WTC11 (cell line): ENCODE data around the gene KATNBL1. TPM values are rescaled to one million over a fixed set of nuclear protein-coding genes. Genes with fewer than 3 reads are reported as not detected.

Source experiments
- ATAC-seq: fragments of 200-7000 bp; cut with Tn5 transposase; 2 replicates; pipeline ENCODE4 v1.10.0; 2021; ENCODE audit warnings: mild to moderate bottlenecking, moderate library complexity
- CTCF ChIA-PET: fragments of 300-600 bp; sonication (Branson Sonifier 250); formaldehyde crosslinking; loops from one replicate; lab custom pipeline; 2021; ENCODE audit warnings: antibody characterized with exemption; lab: Charles Lee
- POLR2A ChIA-PET: fragments of 350-600 bp; sonication (Branson Sonifier 250); formaldehyde crosslinking; loops from one replicate; lab custom pipeline; 2021; ENCODE audit warnings: antibody characterized with exemption; lab: Charles Lee
- DNase-seq: peaks from one replicate; pipeline ENCODE4 v3.0.0; 2021; ENCODE audit warnings: low spot score
- H3K27ac Mint-ChIP-seq: 2 replicates; pipeline ENCODE4 v1.8.0; 2021; ENCODE audit warnings: mixed read lengths
- H3K27me3 Mint-ChIP-seq: 2 replicates; pipeline ENCODE4 v1.8.0; 2021; ENCODE audit warnings: low read depth, mild to moderate bottlenecking, moderate library complexity, mixed read lengths
- H3K36me3 Mint-ChIP-seq: 2 replicates; pipeline ENCODE4 v1.8.0; 2021; ENCODE audit warnings: mixed read lengths
- H3K4me1 Mint-ChIP-seq: 2 replicates; pipeline ENCODE4 v1.8.0; 2022; ENCODE audit warnings: mixed read lengths
- H3K4me3 Mint-ChIP-seq: 2 replicates; pipeline ENCODE4 v1.8.0; 2021; ENCODE audit warnings: mild to moderate bottlenecking, moderate library complexity, mixed read lengths
- H3K9me3 Mint-ChIP-seq: 2 replicates; pipeline ENCODE4 v1.8.0; 2021; ENCODE audit warnings: mixed read lengths
- ATF1 ChIP-seq: sonication (generic); formaldehyde crosslinking; IDR thresholded peaks from 2 replicates; pipeline ENCODE4 v1.8.1; 2023; ENCODE audit warnings: mild to moderate bottlenecking, moderate library complexity, missing genetic modification reagents
- FOXJ3 ChIP-seq: sonication (generic); formaldehyde crosslinking; IDR thresholded peaks from 2 replicates; pipeline ENCODE4 v1.9.0; 2021; ENCODE audit warnings: missing genetic modification reagents, mild to moderate bottlenecking, borderline replicate concordance
- MXD4 ChIP-seq: fragments of 250-450 bp; sonication (Bioruptor Pico); IDR thresholded peaks from 2 replicates; pipeline ENCODE4 v1.8.0; 2021; ENCODE audit warnings: mild to moderate bottlenecking, moderate library complexity, borderline replicate concordance
- MYBL2 ChIP-seq: sonication (generic); formaldehyde crosslinking; IDR thresholded peaks from 2 replicates; pipeline ENCODE4 v1.8.1; 2023; ENCODE audit warnings: mild to moderate bottlenecking, moderate library complexity, missing genetic modification reagents
- NR3C1 ChIP-seq: sonication (generic); formaldehyde crosslinking; conservative IDR thresholded peaks from 2 replicates; pipeline ENCODE4 v1.8.1; 2023; ENCODE audit warnings: low read depth, mild to moderate bottlenecking, missing genetic modification reagents
- SMAD4 ChIP-seq: sonication (generic); formaldehyde crosslinking; IDR thresholded peaks from 2 replicates; pipeline ENCODE4 v1.8.0; 2022; ENCODE audit warnings: mild to moderate bottlenecking, missing genetic modification reagents
- TP53 ChIP-seq: sonication (generic); formaldehyde crosslinking; IDR thresholded peaks from 2 replicates; pipeline ENCODE4 v1.8.1; 2023; ENCODE audit warnings: mild to moderate bottlenecking, missing genetic modification reagents
- total RNA-seq: library from RNA; stranded (reverse); gene quantifications from 3 replicates; pipeline ENCODE4 v1.2.3, GENCODE V29; 2021
- TF ChIP-seq, protein P1 (sequence below): fragments of 200-600 bp; IDR thresholded peaks from 2 replicates; pipeline ENCODE4 v1.8.0; 2022; ENCODE audit warnings: antibody characterized with exemption
- TF ChIP-seq, protein P2 (sequence below): sonication (generic); formaldehyde crosslinking; IDR thresholded peaks from 2 replicates; pipeline ENCODE4 v1.8.1; 2022; ENCODE audit warnings: low read depth, mild to moderate bottlenecking, moderate library complexity, missing genetic modification reagents, borderline replicate concordance
- TF ChIP-seq, protein P3 (sequence below): sonication (generic); formaldehyde crosslinking; IDR thresholded peaks from 2 replicates; pipeline ENCODE4 v1.8.1; 2023; ENCODE audit warnings: mild to moderate bottlenecking, missing genetic modification reagents, borderline replicate concordance
- TF ChIP-seq, protein P4 (sequence below): sonication (generic); formaldehyde crosslinking; IDR thresholded peaks from 2 replicates; pipeline ENCODE4 v1.8.1; 2023; ENCODE audit warnings: mild to moderate bottlenecking, missing genetic modification reagents, moderate library complexity

Gene KATNBL1
- total RNA-seq, 1 experiment from 2014 or later, result 45.8 TPM

DNA sequence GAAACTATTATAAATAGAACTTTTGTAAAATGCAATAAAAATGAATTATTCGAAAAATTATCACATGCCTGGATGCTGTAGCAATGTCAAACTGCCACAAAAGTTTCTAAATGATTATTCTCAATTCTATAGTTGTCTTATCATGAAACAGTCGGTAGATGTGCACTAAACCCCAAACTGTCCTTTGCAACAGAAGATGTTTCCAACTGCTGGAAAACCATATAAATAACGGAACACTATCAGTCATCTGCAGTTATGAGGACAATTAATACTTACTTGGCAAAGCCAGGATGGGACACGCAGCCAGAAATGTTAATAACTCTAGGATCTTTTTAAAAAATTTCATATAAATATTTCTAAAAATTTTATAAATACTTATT, 32.4 kb upstream of the KATNBL1 start:
- ATAC-seq, result no peak
- CTCF ChIA-PET, result interaction anchor here (0.8 to 2.2 kb wide), 6 partner anchors 20 to 346 kb away, joined by 3 to 8 read pairs (median 4); partner anchors contain the start of gene SLC12A6

DNA sequence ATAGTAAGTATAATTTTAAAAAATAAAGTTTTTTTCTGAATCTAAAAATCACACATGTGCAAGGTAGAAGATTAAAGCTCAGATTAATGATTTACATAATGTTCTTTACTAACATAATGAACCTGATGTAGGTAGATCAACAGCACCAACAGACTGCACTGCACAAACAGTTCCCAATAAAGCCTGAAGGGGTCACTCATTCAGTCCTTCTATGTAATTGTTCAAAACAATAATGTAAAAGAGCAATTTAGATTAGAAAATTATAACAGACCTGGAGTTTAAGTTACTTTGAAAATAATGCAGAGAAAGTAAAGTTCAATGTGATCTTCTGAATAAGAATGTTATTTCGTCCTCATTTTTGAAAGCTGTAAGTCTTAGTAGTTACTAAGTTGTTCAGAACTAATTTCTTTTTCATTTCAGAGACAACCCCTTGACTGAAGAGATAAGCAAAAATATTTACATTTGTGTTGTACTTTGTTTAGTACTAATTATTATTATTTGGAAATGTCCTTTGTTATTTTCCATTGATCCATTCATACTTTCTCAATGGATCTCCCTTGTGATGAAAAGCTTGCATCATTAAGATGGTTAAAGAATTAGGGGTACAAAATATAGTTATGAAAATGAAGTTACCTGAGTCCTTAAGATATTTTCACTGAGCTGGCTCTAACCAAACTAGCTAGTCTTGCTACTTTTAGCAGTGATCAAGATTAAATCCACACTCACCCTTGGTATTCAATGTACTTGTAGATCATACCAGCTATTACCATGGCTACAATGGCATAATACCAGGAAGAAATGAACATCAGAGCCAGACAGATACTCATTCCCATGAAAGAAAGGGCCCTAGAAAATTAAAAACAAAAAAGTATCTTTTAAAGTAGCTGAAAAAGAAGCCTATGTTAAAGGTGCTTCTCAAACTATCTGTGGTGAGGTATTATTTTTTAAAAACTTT, 31.8 kb upstream of the KATNBL1 start:
- Mint-ChIP-seq H3K9me3 (no peaks in the 10 kb centered on the region), H3K4me3 (no peak overlapping the region)

More for the DNA sequence above, 32.4 kb upstream of the KATNBL1 start:
- no peak for DNase-seq
- TF ChIP-seq, protein P1, sequence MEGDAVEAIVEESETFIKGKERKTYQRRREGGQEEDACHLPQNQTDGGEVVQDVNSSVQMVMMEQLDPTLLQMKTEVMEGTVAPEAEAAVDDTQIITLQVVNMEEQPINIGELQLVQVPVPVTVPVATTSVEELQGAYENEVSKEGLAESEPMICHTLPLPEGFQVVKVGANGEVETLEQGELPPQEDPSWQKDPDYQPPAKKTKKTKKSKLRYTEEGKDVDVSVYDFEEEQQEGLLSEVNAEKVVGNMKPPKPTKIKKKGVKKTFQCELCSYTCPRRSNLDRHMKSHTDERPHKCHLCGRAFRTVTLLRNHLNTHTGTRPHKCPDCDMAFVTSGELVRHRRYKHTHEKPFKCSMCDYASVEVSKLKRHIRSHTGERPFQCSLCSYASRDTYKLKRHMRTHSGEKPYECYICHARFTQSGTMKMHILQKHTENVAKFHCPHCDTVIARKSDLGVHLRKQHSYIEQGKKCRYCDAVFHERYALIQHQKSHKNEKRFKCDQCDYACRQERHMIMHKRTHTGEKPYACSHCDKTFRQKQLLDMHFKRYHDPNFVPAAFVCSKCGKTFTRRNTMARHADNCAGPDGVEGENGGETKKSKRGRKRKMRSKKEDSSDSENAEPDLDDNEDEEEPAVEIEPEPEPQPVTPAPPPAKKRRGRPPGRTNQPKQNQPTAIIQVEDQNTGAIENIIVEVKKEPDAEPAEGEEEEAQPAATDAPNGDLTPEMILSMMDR, result no peak
- TF ChIP-seq, protein P2, sequence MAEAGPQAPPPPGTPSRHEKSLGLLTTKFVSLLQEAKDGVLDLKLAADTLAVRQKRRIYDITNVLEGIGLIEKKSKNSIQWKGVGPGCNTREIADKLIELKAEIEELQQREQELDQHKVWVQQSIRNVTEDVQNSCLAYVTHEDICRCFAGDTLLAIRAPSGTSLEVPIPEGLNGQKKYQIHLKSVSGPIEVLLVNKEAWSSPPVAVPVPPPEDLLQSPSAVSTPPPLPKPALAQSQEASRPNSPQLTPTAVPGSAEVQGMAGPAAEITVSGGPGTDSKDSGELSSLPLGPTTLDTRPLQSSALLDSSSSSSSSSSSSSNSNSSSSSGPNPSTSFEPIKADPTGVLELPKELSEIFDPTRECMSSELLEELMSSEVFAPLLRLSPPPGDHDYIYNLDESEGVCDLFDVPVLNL (CRISPR knock-in tag), result no peak
- TF ChIP-seq TP53, result no peak
- TF ChIP-seq NR3C1 (CRISPR knock-in tag), result no peak
- no peak for TF ChIP-seq ATF1
- TF ChIP-seq, protein P3, sequence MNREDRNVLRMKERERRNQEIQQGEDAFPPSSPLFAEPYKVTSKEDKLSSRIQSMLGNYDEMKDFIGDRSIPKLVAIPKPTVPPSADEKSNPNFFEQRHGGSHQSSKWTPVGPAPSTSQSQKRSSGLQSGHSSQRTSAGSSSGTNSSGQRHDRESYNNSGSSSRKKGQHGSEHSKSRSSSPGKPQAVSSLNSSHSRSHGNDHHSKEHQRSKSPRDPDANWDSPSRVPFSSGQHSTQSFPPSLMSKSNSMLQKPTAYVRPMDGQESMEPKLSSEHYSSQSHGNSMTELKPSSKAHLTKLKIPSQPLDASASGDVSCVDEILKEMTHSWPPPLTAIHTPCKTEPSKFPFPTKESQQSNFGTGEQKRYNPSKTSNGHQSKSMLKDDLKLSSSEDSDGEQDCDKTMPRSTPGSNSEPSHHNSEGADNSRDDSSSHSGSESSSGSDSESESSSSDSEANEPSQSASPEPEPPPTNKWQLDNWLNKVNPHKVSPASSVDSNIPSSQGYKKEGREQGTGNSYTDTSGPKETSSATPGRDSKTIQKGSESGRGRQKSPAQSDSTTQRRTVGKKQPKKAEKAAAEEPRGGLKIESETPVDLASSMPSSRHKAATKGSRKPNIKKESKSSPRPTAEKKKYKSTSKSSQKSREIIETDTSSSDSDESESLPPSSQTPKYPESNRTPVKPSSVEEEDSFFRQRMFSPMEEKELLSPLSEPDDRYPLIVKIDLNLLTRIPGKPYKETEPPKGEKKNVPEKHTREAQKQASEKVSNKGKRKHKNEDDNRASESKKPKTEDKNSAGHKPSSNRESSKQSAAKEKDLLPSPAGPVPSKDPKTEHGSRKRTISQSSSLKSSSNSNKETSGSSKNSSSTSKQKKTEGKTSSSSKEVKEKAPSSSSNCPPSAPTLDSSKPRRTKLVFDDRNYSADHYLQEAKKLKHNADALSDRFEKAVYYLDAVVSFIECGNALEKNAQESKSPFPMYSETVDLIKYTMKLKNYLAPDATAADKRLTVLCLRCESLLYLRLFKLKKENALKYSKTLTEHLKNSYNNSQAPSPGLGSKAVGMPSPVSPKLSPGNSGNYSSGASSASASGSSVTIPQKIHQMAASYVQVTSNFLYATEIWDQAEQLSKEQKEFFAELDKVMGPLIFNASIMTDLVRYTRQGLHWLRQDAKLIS, result no peak
- no peak for TF ChIP-seq MYBL2 (CRISPR knock-in tag)
- TF ChIP-seq, protein P4, sequence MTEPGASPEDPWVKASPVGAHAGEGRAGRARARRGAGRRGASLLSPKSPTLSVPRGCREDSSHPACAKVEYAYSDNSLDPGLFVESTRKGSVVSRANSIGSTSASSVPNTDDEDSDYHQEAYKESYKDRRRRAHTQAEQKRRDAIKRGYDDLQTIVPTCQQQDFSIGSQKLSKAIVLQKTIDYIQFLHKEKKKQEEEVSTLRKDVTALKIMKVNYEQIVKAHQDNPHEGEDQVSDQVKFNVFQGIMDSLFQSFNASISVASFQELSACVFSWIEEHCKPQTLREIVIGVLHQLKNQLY (CRISPR knock-in tag), result no peak
- TF ChIP-seq FOXJ3 (CRISPR knock-in tag), result no peak
- TF ChIP-seq MXD4 (CRISPR knock-in tag), result no peak
- no peak for TF ChIP-seq SMAD4 (CRISPR knock-in tag)
- H3K4me1 Mint-ChIP-seq, result peaks cover 11% of the 10 kb centered on the region
- no peaks in the 10 kb centered on the region for H3K27me3 Mint-ChIP-seq
- no peaks in the 10 kb centered on the region for H3K36me3 Mint-ChIP-seq
- no peak overlapping the region for H3K4me3 Mint-ChIP-seq
- H3K9me3 Mint-ChIP-seq, result no peaks in the 10 kb centered on the region
- POLR2A ChIA-PET, result no interaction called here
- H3K27ac Mint-ChIP-seq, result no peak overlapping the region

More for the DNA sequence above, 31.8 kb upstream of the KATNBL1 start:
- Mint-ChIP-seq H3K27me3 (no peaks in the 10 kb centered on the region), H3K4me1 (peaks cover 11% of the 10 kb centered on the region), H3K36me3 (no peaks in the 10 kb centered on the region), H3K27ac (no peak overlapping the region)
- POLR2A ChIA-PET, result no interaction called here
- CTCF ChIA-PET, result interaction anchor here (0.5 to 2.2 kb wide), 9 partner anchors 10 to 346 kb away, joined by 3 to 8 read pairs (median 4); partner anchors contain the start of gene SLC12A6
- DNase-seq (no peak), ATAC-seq (no peak)
- TF ChIP-seq TP53, result no peak
- TF ChIP-seq, protein P1, result peak; percentile 19; the same call in 1 of the 2 replicates
- TF ChIP-seq, protein P2 (CRISPR knock-in tag), result no peak
